ENCODE results near the gene MORN1. TPM values are rescaled to one million over a fixed set of nuclear protein-coding genes. Genes with fewer than 3 reads are reported as not detected.

The MORN1 gene
- total RNA-seq, 1 donor from 2014 or later: 8.4 TPM

- ATAC-seq: peak; percentile 27
Observed at GRCh38 chr1:2372551-2373490, 18.5 kb downstream of the MORN1 start.

GRCh38 chr1:2368053-2368744 is 23.2 kb downstream of the MORN1 start:
- no peak for ATAC-seq

GRCh38 chr1:2363847-2364513 is 27.4 kb downstream of the MORN1 start:
- no peak for ATAC-seq

- ATAC-seq: no peak
Observed at GRCh38 chr1:2360588-2361364, 30.6 kb downstream of the MORN1 start.

- ATAC-seq: peak; percentile 6
Observed at GRCh38 chr1:2358651-2359640, 32.4 kb downstream of the MORN1 start.

GRCh38 chr1:2358072-2358471 is 33.3 kb downstream of the MORN1 start:
- no peak for ATAC-seq

- ATAC-seq: no peak
Observed at GRCh38 chr1:2356911-2357845, 34.2 kb downstream of the MORN1 start.

- ATAC-seq: no peak
Observed at GRCh38 chr1:2356401-2356800, 35.0 kb downstream of the MORN1 start.

- no peak for ATAC-seq
Observed at GRCh38 chr1:2355373-2356261, 35.7 kb downstream of the MORN1 start.

- no peak for ATAC-seq
Observed at GRCh38 chr1:2354511-2355372, 36.6 kb downstream of the MORN1 start.

- no peak for ATAC-seq
Observed at GRCh38 chr1:2353551-2354438, 37.6 kb downstream of the MORN1 start.

- ATAC-seq: peak; percentile 7
Observed at GRCh38 chr1:2352897-2353550, 38.3 kb downstream of the MORN1 start.

GRCh38 chr1:2352341-2352896 is 38.9 kb downstream of the MORN1 start:
- ATAC-seq: peak; percentile 62

- ATAC-seq: no peak
Observed at GRCh38 chr1:2351723-2352122, 39.6 kb downstream of the MORN1 start.

GRCh38 chr1:2350911-2351655 is 40.3 kb downstream of the MORN1 start:
- no peak for ATAC-seq

Measured in esophagus mucosa (tissue), 1 donor.